Posterior vena cava (tissue), 2 donors: ENCODE data around the gene CBFA2T2. TPM values are rescaled to one million over a fixed set of nuclear protein-coding genes. Genes with fewer than 3 reads are reported as not detected.
A peak's percentile ranks its signal among the peaks of the same experiment; 100 is the strongest.
"Not testable (repeated sequence)": the region's sequence is repeated elsewhere in the genome, so short reads cannot be mapped to it uniquely, and the experiment has no call there.

Experiments
- DNase-seq: peaks from one replicate; pipeline ENCODE4 v3.0.0-alpha.2; 2020; ENCODE audit warnings: low spot score
- intact Hi-C, 2 donors: fragments of 100-400 bp; cut with DNase I; formaldehyde crosslinking; loops; one replicate each; pipeline versions ENCODE4 v1.14.1 to v1.14.2; 2022 to 2023
- long read RNA-seq, 2 donors: library from polyadenylated mRNA; unstranded; transcript quantifications; one replicate each; pipeline ENCODE4 v2.0.0, GENCODE V29; 2020 to 2021
- total RNA-seq, 2 donors: library from RNA; stranded (reverse); fragmentation: NEBNext Ultra II Directional; extraction: Animal tissue kit (Norgen Biotek cat#: 25700); gene quantifications; one replicate each; pipeline ENCODE4 v1.2.1, GENCODE V29; 2021
- donor health status: DM: yes; HTN: yes; CAD: no.
- donor health status: DM: yes; HTN: yes; CAD: no.

CBFA2T2 gene
- 10 to 100 TPM; 11.0 to 12.0 TPM for total RNA-seq
- long read RNA-seq, donor 1, partial matches to known transcripts: 4 of 8 reads
- long read RNA-seq, donor 1, other reads (novel, unspliced or antisense): 4 of 8 reads
- long read RNA-seq, donor 2, partial matches to known transcripts: 5 of 7 reads
- long read RNA-seq, donor 2, other reads (novel, unspliced or antisense): 2 of 7 reads

DNA sequence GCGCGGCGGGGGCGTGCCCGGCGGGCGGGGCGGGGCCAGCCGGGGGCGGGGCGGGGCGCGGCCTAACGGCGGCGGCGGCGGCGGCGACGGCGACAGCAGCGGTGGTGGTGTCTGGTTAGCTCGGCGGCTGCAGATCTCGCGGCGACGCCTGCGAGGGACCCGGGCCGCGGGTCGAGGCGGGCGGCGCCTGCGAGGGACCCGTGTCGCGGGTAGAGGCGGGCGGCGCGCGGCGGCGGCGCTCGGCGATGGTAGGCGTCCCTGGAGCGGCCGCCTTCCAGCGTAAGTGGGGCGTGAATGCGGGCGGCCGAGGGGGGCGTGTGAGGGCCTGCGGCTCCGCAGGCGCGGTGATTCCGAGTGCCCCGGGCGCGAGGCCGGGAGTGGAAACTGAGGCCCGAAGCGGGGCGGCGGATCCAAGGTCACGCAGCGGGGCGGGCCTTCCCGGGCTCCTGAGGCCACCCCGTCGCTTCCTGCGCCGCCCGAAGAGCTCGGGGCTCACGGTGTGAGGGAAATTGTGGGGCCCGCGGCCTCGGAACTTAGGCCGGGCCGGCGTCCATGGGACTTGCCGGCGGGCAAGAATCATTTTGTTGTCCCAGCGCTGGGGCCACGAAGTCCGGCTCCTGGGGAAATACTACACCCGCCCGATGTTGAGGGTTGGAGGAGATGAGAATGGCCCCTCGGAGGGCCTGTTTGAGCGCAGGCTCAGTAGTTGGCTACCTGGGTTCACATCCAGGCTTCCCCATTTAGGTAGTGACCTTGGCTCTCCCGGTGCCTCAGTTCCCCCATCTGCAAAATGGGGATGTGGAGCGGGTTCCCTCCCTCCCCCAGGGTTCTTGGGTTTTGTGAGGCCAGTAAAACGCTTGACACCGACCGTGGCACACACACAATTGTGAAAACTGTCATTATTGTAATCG lies at the start of gene CBFA2T2:
CBFA2T2 (plus strand) TSS at position 74 of the 911 bp plus-strand sequence; CDS start at position 246, 172 bp downstream.
- intact Hi-C loops: no loop called here
- peak; percentile 89 for DNase-seq

DNA sequence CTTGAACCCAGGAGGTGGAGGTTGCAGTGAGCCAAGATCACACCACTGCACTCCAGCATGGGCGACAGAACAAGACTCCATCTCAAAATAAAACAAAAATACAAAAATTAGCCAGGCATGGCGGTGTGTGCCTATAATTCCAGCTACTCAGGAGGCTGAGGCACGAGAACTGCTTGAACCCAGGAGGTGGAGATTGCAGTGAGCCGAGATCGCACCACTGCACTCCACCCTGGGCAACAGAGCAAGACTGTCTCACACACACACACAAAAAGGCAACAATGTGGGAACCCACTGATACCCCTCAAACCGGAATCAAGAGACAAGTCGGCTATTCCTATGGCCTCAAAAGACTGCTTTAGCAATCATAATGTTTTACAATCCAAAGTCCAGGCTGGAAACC lies 49.3 kb upstream of the CBFA2T2 start:
- DNase-seq: not testable (repeated sequence)
- intact Hi-C loops: loop anchor here in 1 of 2 donors (5.0 kb wide), 1 partner anchor 33 kb away; no protein-coding TSS in a partner anchor

DNA sequence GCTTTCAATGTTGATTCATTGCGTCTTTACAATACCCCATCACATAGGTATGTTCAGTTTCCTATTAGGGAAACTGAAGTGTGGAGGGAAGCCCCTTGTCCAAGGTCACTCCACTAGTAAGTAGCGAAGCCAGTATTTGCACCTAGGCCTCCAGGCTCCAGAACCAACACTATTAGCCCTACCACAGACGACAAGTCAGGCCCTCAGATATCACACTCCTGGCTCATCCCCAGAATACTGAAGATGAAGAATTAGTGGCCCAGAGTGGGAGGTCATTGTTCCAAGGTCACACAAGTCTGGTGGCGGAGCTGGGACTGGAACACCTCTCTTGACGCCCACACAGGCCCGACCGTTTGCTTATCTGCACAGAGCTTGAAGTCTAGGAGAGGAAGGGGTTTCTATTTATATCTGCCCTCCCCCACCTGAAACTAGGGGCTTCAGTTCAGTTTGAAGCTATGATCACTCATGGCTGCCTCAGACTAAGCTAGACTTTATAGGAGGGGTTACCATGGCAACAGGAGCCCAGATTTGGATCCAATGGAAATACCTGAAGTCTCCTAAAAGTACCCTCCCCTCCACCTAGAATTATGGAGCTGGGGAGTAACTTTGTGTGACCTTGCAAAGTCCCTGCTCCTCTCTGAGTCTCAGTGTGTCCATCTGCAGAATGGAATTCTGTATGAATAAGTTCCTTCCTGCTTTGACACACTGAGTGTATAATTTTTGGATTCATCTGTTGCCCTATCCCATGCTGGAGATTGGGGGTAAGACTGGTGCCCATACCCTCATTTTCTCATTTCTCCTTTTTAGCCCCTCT lies 48.5 kb upstream of the CBFA2T2 start:
- intact Hi-C loops: loop anchor here in 1 of 2 donors (5.0 kb wide), 1 partner anchor 34 kb away; no protein-coding TSS in a partner anchor
- no peak for DNase-seq

DNA sequence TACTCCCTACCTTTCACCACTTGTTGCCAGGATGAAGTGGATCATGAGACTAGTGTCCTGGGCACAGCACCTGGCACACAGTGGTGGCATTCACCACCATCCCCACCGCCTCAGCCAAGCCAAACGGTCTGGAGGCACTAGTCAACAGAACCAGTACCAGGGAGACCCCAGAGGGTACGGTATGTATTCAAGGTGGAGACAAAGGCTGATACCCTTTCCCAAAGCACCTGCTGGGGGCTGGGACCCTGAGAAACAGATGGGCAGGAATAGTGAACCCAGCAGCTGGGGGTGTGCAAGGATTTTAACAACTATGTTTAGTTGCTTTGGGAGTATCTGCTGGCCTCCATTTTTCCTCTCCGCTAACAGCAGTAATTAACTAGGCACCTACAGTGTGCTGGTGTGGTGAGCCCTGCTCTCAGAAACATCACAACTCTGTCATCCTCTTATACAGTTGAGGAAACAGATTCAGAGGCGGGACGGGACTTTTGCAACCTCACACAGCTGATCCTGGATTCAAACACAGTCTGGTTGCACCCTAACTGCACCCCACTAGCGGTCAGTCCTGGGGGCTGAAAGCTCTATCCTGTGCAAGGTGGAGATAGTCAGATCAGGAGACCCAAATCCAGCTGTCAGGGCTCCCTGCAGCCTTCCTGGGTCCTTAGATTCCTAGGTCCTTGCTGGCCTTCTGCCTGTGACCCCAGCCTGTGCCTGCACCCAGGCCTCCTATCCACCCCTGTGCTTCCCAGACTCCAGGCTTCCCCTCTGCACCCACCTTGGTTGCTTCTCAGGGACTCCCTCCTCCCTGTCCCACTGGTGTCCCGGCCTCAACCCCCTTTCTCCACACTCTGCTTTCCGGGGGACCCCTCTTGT lies 47.5 kb upstream of the CBFA2T2 start:
- no peak for DNase-seq
- intact Hi-C loops: loop anchor here in 1 of 2 donors (5.0 kb wide), 1 partner anchor 35 kb away; no protein-coding TSS in a partner anchor

DNA sequence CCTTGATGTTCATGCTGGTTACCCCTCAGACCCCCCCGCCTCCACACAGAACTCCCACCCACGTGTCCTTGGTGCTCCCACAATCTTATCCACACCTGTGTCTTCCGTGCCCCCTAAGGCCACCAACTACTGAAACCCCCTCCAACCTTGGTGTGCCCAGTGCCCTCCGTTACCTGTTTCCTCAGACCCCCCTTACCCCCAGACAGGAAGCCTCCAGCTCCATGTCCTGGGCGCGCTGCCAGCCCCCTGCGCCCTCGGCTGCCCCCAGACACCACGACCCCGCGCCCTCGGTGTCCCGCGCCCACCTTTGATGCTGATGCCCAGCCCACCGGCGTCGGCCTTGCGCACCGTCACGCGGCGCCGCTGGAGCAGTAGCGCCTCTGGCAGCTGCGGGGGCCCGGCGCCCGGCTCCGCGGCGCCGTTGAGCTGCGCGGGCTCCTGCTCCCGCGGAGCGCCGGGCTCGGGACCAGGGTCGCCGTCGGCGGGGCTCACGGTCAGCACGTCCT lies 46.8 kb upstream of the CBFA2T2 start:
- peak; percentile 83 for DNase-seq
- intact Hi-C loops: loop anchor here in 1 of 2 donors (5.0 kb wide), 1 partner anchor 36 kb away; no protein-coding TSS in a partner anchor

DNA sequence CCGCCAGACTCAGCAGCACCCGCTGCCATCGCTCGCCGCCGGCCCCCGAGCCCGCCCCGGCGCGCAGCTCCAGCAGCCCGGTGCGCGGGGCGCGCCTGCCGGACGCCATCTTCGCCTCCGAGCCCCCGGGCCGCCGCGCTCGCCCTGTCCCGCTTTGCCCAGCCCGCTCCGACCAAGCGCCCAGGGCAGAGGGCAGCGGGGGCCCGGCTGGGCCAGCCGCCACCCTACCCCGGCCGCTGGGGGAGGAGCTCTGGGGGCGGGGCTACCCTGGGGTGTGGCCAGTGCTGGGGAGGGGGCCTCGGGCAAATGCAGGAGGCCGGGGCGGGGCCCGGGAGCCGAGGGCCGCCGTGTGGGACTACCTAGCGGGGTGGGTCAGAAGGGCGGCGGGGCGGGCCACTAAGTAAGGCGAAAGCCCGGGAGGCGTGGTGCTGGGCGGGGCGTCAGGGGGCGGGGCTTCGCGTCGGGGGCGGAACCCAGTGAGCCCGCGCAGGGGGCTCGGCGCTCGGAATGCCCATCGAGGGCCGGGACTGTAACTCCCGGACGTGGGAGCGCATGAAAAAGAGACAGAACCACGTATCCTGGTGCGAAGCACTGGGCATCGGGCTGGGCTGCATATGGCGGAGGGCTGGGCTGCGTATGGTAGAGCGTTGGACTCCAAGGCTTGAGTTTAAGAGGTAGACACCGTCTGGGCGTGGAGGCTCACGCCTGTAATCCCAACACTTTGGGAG lies 46.2 kb upstream of the CBFA2T2 start, which contains the start of gene SNTA1:
SNTA1 (minus strand) TSS at position 252 of the 728 bp plus-strand sequence; CDS start at position 109, 143 bp downstream.
- peak; percentile 96 for DNase-seq
- intact Hi-C loops: loop anchor here in 1 of 2 donors (5.0 kb wide), 1 partner anchor 36 kb away; no protein-coding TSS in a partner anchor

DNA sequence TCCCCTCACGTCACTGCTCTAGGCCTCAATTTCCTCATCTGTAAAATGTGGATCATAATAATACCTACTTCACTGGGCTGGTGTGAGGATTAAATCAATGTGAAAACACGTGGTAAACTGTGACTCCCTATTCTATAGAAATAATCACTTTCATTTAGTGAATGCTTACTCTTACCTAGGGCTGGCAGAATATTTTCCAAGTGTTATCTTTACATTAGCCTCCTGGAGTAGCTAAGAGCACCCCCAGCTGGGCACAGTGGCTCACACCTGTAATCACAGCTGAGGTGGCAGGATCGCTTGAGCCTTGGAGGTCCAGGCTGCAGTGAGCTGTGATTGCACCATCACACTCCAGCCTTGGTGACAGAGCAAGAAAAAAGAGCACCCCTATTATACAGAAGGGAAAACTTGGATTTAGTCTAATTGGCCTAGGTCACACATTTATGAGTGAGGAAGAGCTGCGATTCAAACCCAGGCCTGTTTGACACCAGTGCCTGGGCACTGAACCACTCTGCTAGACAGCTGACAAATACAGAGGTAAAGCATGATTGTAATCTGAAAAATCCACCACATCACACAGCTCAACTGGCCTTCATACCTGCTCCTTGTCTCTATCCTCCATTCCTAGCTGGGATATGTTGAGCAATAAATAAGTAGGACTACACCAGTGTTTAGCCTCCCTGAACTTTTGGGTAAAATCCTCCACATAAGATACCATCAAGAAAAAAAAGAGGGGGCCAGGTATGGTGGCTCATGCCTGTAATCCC lies 44.9 kb upstream of the CBFA2T2 start:
- intact Hi-C loops: loop anchor here in 1 of 2 donors (5.0 kb wide), 1 partner anchor 38 kb away; no protein-coding TSS in a partner anchor
- DNase-seq: no peak

DNA sequence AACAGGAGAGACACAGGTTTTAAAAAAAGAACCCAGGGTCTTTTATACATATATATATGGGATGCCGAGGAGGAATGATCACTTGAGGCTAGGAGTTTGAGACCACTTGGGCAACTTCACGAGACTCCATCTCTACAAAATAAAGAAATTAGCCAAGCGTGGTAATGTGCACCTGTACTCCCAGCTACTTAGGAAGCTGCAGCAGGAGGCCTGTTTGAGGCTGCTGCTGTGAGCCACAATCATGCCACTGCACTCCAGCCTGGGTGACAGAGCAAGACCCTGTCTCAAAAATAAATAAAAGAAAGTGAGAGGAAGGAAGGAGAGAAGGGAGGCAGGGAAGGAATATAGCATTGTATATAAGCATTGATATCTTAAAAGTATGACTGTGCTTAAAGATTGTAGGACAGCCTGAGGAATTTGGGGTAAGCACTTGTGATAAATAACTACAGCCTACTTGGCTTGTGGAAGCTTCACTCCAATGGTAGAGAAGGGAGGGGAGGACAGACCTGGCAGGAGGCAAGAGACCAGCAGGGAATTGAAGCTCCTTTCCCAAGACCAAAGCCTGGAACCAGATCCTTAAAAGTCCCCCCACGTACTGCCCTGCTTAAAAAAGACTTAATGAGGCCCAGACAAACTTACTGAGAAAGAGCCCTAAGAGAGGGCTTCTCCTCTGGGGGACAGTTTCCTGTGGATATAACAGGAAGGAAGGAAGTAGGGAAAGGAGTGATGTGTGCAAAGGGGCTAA lies 43.8 kb upstream of the CBFA2T2 start:
- no peak for DNase-seq

DNA sequence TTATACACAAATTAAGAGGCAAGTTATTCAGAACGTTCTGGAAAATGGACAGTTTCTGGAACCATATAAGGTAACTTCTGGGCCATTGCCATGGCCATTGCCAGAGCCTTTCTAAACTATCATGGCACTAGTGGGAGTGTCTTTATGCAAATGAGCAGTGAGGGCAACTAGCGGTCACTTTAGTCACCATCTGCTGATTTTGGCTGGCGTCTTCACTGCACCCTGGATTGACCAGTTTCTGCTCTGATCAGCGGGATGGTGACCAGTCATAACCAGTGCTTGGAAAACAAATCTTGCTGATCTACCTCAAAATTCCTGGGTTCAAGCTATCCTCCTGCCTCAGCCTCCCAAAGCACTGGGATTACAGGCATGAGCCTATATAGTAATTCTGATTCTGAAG lies 39.0 kb upstream of the CBFA2T2 start:
- intact Hi-C loops: no loop called here
- DNase-seq: no peak

More for the DNA sequence above, 43.8 kb upstream of the CBFA2T2 start:
- intact Hi-C loops: no loop called here

DNA sequence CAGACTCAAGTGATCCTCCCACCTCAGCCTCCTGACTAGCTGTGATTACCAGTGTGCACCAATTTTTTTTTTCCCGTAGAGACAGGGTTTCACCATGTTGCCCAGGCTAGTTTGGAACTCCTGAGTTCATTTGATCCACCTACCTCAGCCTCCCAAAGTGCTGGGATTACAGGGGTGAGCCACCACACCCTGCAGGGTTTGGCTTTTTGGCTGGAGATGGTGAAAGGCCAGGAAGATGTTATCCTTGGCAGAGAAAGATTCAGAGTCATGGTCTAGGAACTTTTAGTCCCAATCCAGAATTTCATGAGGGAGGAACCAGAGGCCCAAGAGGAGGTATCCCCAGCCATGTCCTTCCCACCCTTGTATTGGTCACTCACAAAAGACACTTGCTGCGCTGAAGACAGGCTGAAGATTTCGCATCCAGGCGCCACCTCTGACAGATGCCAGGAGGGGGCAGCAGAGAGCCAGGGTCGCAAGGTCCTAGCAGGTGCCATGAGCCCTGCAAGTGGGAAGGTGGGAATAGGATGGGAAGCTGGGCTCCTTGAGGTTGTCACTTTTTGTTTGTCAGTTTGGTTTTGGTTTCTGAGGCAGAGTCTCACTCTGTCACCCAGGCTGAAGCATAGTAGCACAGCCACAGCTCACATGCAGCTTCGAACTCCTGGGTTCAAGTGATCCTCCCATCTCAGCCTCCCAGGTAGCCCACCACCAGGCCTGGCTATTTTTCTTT lies 32.8 kb upstream of the CBFA2T2 start:
- intact Hi-C loops: loop anchor here in 1 of 2 donors (5.0 kb wide), 1 partner anchor 200 kb away; no protein-coding TSS in a partner anchor
- DNase-seq: peak; percentile 94

DNA sequence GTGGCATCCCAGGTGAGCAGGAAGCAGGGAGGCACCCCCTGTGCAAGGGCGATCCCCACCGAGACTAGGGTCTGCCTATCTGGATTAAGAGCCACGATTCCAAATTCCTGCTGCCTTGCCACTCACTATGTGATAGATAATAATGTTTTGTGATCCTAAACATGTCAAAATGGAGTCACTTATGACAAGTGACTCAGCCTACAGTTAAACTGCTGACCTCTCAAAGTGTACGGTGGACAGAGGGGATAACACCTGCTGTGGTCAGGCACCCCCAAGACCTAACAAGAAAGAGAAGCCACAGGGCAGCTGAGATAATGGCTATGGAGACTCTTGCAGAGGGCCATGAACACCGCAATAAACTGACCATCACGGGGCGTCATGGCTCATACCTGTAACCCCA lies 30.3 kb upstream of the CBFA2T2 start:
- intact Hi-C loops: loop anchor here in 1 of 2 donors (5.0 kb wide), 1 partner anchor 198 kb away; no protein-coding TSS in a partner anchor
- DNase-seq: no peak

DNA sequence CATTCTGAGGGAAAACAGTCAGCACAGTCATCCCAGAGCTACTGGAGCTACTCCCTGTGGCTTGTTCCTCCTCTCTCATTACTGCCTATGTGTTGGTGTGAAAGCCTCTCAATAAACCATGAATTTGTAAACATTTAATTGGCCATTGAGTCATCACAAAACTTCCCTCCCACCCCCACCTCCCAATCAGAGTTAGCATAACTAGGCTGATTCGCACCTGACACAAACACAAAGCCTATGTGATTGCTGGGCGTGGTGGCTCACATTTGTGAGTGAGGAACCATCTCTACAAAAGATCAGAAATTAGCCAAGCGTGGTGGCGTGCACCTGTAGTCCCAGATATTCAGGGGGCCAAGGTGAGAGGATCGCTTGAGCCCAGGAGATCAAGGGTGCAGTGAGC lies 29.2 kb upstream of the CBFA2T2 start:
- intact Hi-C loops: loop anchor here in 1 of 2 donors (10.0 kb wide), 1 partner anchor 194 kb away; no protein-coding TSS in a partner anchor
- DNase-seq: no peak

DNA sequence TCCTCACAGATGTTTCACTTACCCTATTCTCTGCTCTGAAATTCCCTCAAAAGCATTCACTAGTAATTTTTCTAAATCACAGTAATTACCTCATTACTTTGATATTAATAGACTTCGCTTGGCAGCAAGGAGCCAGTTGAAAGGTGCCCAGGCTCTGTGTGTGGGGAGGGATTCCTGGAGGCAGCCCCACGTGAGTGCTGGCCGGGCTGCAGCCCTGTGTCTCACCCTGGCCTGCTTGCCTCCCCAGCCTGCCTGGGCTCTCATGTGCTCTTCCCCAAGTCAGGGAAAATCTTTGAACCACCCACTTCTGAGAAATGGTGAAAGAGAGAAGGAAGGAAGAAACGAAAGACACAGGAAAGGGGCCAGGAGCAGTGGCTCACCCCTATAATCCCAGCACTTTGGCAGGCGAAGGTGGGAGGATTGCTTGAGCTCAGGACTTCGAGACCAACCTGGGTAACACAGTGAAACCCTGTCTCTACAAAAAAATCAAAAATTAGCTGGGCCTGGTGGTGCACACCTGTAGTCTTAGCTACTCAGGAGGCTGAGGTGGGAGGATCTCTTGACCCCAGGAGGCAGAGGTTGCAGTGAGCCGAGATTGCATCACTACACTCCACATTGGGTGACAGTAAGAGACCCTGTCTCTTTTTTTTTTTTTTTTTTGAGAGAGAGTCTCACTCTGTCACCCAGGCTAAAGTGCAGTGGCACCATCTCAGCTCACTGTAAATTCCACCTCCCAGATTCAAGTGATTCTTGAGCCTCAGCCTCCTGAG lies 26.4 kb upstream of the CBFA2T2 start:
- intact Hi-C loops: loop anchor here in 1 of 2 donors (10.0 kb wide), 1 partner anchor 191 kb away; no protein-coding TSS in a partner anchor
- no peak for DNase-seq

DNA sequence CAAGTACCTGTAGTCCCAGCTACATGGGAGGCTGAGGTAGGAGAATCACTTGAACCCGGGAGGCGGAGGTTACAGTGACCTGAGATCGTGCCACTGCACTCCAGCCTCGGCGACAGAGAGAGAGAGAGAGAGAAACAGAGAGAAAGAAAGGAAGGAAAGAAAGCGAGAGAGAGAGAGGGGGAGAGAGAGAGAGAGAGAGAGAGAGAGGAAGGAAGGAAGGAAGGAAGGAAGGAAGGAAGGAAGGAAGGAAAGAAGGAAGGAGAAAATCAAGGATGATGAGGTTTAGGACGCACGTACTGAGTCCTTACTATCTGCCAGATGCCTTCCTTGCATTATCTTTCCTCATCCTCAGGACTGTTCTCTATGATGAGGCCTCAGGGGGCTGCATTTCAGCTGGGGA lies 25.1 kb upstream of the CBFA2T2 start:
- intact Hi-C loops: loop anchor here in 1 of 2 donors (10.0 kb wide), 1 partner anchor 190 kb away; no protein-coding TSS in a partner anchor
- not testable (repeated sequence) for DNase-seq
